GM12878 (cell line): ENCODE results near the gene RHOF.

Experiments
- CBX5 ChIP-seq: sonication (generic); IDR thresholded peaks from 2 replicates; pipeline ENCODE4 v1.6.1; 2016; ENCODE audit warnings: low read depth, moderate library complexity, mild to moderate bottlenecking, inconsistent platforms
- NFIC ChIP-seq: IDR thresholded peaks from 2 replicates; pipeline ENCODE4 v1.6.1; 2012; ENCODE audit warnings: low read depth, mild to moderate bottlenecking, inconsistent platforms, low read length, moderate library complexity
- TF ChIP-seq, protein P1 (sequence below), 3 experiments: IDR thresholded peaks in 2 of 3; conservative IDR thresholded peaks in 1 of 3; 2 replicates each; pipeline ENCODE4 v1.5.1; 2011; ENCODE audit warnings: low read depth in 3 of 3, low read length in 3 of 3, mild to moderate bottlenecking in 3 of 3, control low read depth in 2 of 3, moderate library complexity in 2 of 3, inconsistent platforms in 1 of 3, mixed read lengths in 1 of 3; ENCODE audit not compliant: control insufficient read depth in 2 of 3, insufficient read depth in 1 of 3; ENCODE audit errors: extremely low read depth in 1 of 3

DNA sequence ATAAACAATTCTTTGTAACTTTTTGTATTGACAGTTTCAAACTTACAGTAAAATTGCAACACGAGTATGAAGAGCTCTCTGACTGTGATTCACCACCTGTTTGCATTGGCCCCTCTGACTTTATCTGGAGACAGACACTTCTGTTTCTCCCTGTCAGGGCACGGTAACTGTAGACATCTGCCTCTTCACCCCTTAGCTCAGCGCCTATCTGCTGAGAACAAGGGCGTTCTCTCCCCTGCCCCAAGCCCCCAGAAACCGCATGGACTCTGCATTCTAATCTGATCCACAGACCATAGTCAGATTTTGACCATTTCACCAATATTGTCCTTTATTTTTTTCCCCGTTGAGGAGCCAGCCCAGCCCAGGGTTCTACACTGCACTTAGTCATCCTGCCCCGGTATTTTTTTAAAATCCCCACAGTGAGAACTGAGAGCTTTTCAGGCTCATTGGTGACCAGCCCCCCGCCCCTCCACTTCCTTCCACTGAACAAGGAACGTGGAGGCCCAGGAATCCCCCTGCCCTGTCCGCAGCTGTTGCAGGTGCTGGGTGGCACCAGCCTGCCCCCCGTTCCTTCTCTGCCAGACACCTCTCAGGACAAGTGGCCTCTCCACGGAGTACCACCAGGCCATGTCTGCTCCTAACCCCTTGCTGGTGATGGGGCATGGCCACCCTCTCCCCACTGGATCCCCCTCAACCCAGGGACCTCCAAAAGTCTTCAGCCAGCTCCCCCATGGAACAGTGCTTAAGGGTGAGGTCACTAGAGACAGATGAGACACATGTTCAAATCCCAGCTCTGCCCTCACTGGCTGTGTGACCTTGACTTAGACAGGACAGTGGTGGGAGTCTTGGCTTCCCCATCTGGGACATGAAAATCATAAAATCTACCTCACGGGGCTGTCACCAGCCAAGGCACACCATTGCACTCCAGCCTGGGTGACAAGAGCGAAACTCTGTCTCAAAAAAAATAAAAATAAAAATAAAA, 11.2 kb downstream of the RHOF start:
- TF ChIP-seq, protein P1, sequence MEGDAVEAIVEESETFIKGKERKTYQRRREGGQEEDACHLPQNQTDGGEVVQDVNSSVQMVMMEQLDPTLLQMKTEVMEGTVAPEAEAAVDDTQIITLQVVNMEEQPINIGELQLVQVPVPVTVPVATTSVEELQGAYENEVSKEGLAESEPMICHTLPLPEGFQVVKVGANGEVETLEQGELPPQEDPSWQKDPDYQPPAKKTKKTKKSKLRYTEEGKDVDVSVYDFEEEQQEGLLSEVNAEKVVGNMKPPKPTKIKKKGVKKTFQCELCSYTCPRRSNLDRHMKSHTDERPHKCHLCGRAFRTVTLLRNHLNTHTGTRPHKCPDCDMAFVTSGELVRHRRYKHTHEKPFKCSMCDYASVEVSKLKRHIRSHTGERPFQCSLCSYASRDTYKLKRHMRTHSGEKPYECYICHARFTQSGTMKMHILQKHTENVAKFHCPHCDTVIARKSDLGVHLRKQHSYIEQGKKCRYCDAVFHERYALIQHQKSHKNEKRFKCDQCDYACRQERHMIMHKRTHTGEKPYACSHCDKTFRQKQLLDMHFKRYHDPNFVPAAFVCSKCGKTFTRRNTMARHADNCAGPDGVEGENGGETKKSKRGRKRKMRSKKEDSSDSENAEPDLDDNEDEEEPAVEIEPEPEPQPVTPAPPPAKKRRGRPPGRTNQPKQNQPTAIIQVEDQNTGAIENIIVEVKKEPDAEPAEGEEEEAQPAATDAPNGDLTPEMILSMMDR (IDR thresholded peaks at IDR 0.05 in 2 of 3, conservative IDR thresholded peaks at IDR 0.05 in 1 of 3; ENCODE audit: control insufficient read depth in 2 of 3, extremely low read depth in 1 of 3, insufficient read depth in 1 of 3, low read depth in 3 of 3, low read length in 3 of 3) = no peak
- TF ChIP-seq CBX5 (no peak; the same call in 1 of the 2 replicates), NFIC (peak; percentile 74)
